Neural progenitor cell (in vitro differentiated cells): ENCODE data around the gene ZSCAN21.

ENCODE experiments used
- CTCF ChIP-seq: fragments of 200-600 bp; sonication (generic); IDR thresholded peaks from 2 replicates; pipeline ENCODE4 v1.5.1; 2017; ENCODE audit warnings: antibody characterized with exemption, mild to moderate bottlenecking
- EZH2 ChIP-seq: fragments of 200-600 bp; sonication (generic); IDR thresholded peaks from 2 replicates; pipeline ENCODE4 v1.6.1; 2017; ENCODE audit warnings: antibody characterized with exemption, mild to moderate bottlenecking, moderate library complexity

- no peak for TF ChIP-seq CTCF
- TF ChIP-seq EZH2: no peak
Measured at GRCh38 chr7:100066953-100067352, 17.4 kb downstream of the ZSCAN21 start.
